Skeletal muscle satellite cell (primary cell): ENCODE measurements around the gene SPATA6L.

ENCODE experiments used
- H3K27me3 ChIP-seq: 2 replicates; pipeline ENCODE4 v1.7.0; 2013; ENCODE audit warnings: low read length; ENCODE audit not compliant: control insufficient read depth, insufficient read depth
- H3K36me3 ChIP-seq: 2 replicates; pipeline ENCODE4 v1.7.0; 2013; ENCODE audit warnings: mild to moderate bottlenecking, control low read depth, low read length; ENCODE audit not compliant: insufficient read depth
- H3K4me1 ChIP-seq: 2 replicates; pipeline ENCODE4 v1.7.0; 2013; ENCODE audit warnings: low read length; ENCODE audit not compliant: control insufficient read depth, insufficient read depth
- H3K4me2 ChIP-seq: 2 replicates; pipeline ENCODE4 v1.7.0; 2013; ENCODE audit warnings: mild to moderate bottlenecking, low read length
- H3K4me3 ChIP-seq: 2 replicates; pipeline ENCODE4 v1.7.0; 2013; ENCODE audit warnings: low read length
- H3K9ac ChIP-seq: 2 replicates; pipeline ENCODE4 v1.7.0; 2013; ENCODE audit warnings: mild to moderate bottlenecking, low read depth, low read length, moderate library complexity
- H3K9me3 ChIP-seq: replicated peaks from 2 replicates; pipeline ENCODE4 v1.7.0; 2013; ENCODE audit warnings: mild to moderate bottlenecking, control low read depth, low read length

SPATA6L gene

DNA sequence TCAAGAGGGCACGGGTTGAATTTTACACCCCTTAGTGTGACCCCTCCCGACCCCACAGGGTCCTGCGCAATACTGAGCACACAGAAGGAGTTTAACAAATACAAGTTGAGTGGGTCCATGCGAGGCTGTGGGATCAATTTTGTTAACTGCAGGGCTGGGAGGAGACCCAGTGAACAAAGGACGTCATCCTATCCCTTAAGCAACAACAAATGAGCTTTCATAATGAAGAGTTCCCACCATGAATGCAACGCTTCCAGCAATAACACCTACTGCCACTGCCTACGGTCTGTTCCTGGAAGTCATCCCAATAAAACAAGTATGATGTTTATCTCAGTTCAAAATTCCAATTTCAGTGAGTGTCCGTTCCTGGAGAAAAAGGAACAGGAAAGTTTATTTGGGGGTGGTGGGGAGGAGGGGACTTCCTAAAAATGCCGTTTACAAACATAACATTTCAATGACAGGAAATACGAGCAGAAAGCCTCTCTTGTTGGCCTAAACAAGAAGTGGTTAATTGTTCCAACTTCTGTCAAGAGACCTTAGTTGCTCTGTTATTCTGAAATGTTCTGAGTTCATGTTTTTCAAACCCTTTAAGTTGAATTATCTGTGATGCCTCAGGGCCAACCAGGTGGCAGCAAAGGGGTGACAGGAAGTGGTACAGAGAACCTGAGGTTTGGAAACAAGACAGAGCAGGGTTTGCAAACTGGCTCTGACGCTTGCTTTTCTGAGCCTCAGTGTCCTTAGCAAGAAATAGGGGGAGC, 69.9 kb downstream of the SPATA6L start:
- H3K27me3 ChIP-seq = peaks cover 5% of the 10 kb centered on the region
- H3K9me3 ChIP-seq = no peaks in the 10 kb centered on the region
- H3K9ac ChIP-seq = no peak overlapping the region
- no peaks in the 10 kb centered on the region for H3K4me1 ChIP-seq
- no peak overlapping the region for H3K4me3 ChIP-seq
- H3K36me3 ChIP-seq = no peaks in the 10 kb centered on the region
- H3K4me2 ChIP-seq = no peak overlapping the region

- no peaks in the 10 kb centered on the region for H3K4me1 ChIP-seq
- no peaks in the 10 kb centered on the region for H3K36me3 ChIP-seq
- H3K4me2 ChIP-seq = no peak overlapping the region
- no peaks in the 10 kb centered on the region for H3K27me3 ChIP-seq
- H3K9me3 ChIP-seq = no peaks in the 10 kb centered on the region
- no peak overlapping the region for H3K9ac ChIP-seq
- H3K4me3 ChIP-seq = no peak overlapping the region
Measured at GRCh38 chr9:4594994-4595393, 71.3 kb downstream of the SPATA6L start.

- Histone ChIP-seq H3K4me2 (no peak overlapping the region), H3K4me3 (no peak overlapping the region), H3K9me3 (no peaks in the 10 kb centered on the region), H3K4me1 (no peaks in the 10 kb centered on the region), H3K36me3 (no peaks in the 10 kb centered on the region), H3K9ac (no peak overlapping the region), H3K27me3 (no peaks in the 10 kb centered on the region)
Measured at GRCh38 chr9:4594545-4594944, 71.7 kb downstream of the SPATA6L start.

GRCh38 chr9:4592886-4593285, 73.4 kb downstream of the SPATA6L start:
- Histone ChIP-seq H3K4me3 (no peak overlapping the region), H3K9me3 (no peaks in the 10 kb centered on the region), H3K36me3 (no peaks in the 10 kb centered on the region), H3K4me2 (no peak overlapping the region), H3K9ac (no peak overlapping the region), H3K4me1 (no peaks in the 10 kb centered on the region), H3K27me3 (no peaks in the 10 kb centered on the region)

DNA sequence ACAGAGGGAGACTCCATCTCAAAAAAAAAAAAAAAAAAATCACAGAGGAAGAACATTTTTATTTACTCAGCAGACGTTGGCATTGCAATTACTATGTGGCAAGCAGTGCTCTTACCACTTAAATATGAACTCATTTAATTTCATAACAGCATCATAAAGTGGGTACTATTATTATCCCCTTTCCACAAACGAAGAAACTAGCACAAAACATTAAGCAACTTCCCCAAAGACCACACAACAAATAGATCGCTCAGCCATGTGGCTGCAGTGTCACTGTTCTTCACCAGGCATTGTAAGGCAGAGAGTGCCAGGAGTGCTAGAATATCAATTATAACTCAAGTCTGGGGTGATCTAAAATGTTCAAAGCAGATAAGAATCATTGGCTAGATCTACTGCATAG, 74.0 kb downstream of the SPATA6L start:
- Histone ChIP-seq H3K4me3 (no peak overlapping the region), H3K4me2 (no peak overlapping the region), H3K9me3 (no peaks in the 10 kb centered on the region), H3K4me1 (no peaks in the 10 kb centered on the region), H3K27me3 (no peaks in the 10 kb centered on the region), H3K9ac (no peak overlapping the region), H3K36me3 (no peaks in the 10 kb centered on the region)

GRCh38 chr9:4591123-4591500, 75.2 kb downstream of the SPATA6L start:
- Histone ChIP-seq H3K27me3 (no peaks in the 10 kb centered on the region), H3K9me3 (no peaks in the 10 kb centered on the region), H3K4me3 (no peak overlapping the region), H3K36me3 (no peaks in the 10 kb centered on the region), H3K4me2 (no peak overlapping the region), H3K4me1 (no peaks in the 10 kb centered on the region), H3K9ac (no peak overlapping the region)

GRCh38 chr9:4590430-4591122, 75.7 kb downstream of the SPATA6L start:
- H3K4me2 ChIP-seq = no peak overlapping the region
- H3K36me3 ChIP-seq = no peaks in the 10 kb centered on the region
- no peaks in the 10 kb centered on the region for H3K9me3 ChIP-seq
- H3K9ac ChIP-seq = no peak overlapping the region
- no peaks in the 10 kb centered on the region for H3K4me1 ChIP-seq
- no peak overlapping the region for H3K4me3 ChIP-seq
- H3K27me3 ChIP-seq = no peaks in the 10 kb centered on the region

DNA sequence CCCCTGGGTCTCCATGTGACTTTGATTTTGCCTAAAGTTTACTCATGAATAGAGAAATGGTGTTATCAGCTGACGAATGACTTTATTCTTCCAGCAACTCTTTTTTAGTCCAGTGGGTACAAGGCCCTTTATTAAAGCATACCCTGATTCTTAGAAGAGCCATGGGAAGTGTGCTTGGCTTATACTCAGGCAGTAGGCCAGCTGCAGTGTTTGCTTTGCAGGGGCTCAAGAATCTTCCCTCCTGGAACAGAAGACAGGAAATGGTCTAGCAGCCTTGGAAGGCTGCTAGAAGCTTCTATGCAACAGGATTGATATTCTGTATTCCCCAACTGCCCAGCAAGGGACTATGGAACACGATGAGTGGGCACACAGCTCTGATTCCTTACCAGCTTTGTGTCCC, 77.6 kb downstream of the SPATA6L start:
- no peaks in the 10 kb centered on the region for H3K27me3 ChIP-seq
- H3K4me2 ChIP-seq = no peak overlapping the region
- H3K4me3 ChIP-seq = no peak overlapping the region
- no peaks in the 10 kb centered on the region for H3K36me3 ChIP-seq
- H3K9ac ChIP-seq = no peak overlapping the region
- no peaks in the 10 kb centered on the region for H3K4me1 ChIP-seq
- no peaks in the 10 kb centered on the region for H3K9me3 ChIP-seq

GRCh38 chr9:4585135-4585534, 81.1 kb downstream of the SPATA6L start:
- H3K4me1 ChIP-seq = no peaks in the 10 kb centered on the region
- H3K4me3 ChIP-seq = no peak overlapping the region
- H3K9ac ChIP-seq = no peak overlapping the region
- no peaks in the 10 kb centered on the region for H3K9me3 ChIP-seq
- H3K4me2 ChIP-seq = no peak overlapping the region
- H3K36me3 ChIP-seq = no peaks in the 10 kb centered on the region
- H3K27me3 ChIP-seq = no peaks in the 10 kb centered on the region

DNA sequence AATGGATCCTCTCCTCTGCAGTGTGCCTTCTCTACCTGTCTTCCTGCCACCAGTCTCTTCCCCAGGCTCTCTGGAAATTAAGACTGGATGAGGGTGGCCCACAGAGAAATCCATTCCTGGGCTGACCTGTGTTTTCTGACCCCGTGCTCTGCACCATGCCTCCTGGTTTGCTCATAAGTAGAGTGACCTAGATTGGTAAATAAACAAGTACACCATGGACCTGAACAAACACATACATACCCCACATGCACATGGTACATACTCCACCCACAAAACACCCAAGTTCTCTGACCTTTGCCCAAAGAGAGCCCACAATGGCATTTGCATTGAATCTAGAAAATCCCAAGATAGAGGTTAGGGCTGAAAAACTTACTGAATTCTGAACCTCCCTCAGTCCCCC, 81.6 kb downstream of the SPATA6L start:
- Histone ChIP-seq H3K27me3 (no peaks in the 10 kb centered on the region), H3K36me3 (no peaks in the 10 kb centered on the region), H3K4me3 (no peak overlapping the region), H3K4me2 (no peak overlapping the region), H3K9me3 (no peaks in the 10 kb centered on the region), H3K9ac (no peak overlapping the region), H3K4me1 (no peaks in the 10 kb centered on the region)

DNA sequence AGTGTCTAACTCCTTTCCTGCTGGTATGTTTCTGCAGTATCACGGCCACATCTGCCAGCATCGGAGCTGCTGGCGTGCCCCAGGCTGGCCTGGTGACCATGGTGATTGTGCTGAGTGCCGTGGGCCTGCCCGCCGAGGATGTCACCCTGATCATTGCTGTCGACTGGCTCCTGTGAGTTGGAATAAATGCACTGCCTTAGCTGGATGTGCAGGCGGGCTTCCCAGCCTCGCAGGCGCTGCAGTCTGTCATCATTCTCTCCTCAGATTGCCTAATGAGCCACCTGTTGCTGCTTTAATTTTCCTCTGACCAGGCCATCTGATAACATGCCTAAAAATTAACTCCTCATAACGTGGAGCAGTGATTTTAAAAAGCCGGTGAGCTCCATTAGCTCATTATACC, 83.3 kb downstream of the SPATA6L start:
- Histone ChIP-seq H3K4me3 (no peak overlapping the region), H3K27me3 (no peaks in the 10 kb centered on the region), H3K9ac (no peak overlapping the region), H3K9me3 (no peaks in the 10 kb centered on the region), H3K36me3 (no peaks in the 10 kb centered on the region), H3K4me1 (no peaks in the 10 kb centered on the region), H3K4me2 (no peak overlapping the region)
